ENCODE data around the gene KIAA0513.
"Not testable (repeated sequence)": the region's sequence is repeated elsewhere in the genome, so short reads cannot be mapped to it uniquely, and the experiment has no call there.

The KIAA0513 gene

GRCh38 chr16:85029408-85029784 is 1.8 kb downstream of the KIAA0513 start:
- no peak for DNase-seq (ENCODE audit: low spot score)

GRCh38 chr16:85029981-85030401 is 2.4 kb downstream of the KIAA0513 start:
- DNase-seq (ENCODE audit: low spot score), result no peak

- no peak for DNase-seq (ENCODE audit: low spot score)
Measured at GRCh38 chr16:85031451-85031850, 3.9 kb downstream of the KIAA0513 start.

- DNase-seq (ENCODE audit: low spot score), result not testable (repeated sequence)
Measured at GRCh38 chr16:85032187-85032586, 4.6 kb downstream of the KIAA0513 start.

GRCh38 chr16:85033171-85033570 is 5.6 kb downstream of the KIAA0513 start:
- DNase-seq (ENCODE audit: low spot score), result no peak

- DNase-seq (ENCODE audit: low spot score), result no peak
Measured at GRCh38 chr16:85034591-85035433, 7.2 kb downstream of the KIAA0513 start.

- no peak for DNase-seq (ENCODE audit: low spot score)
Measured at GRCh38 chr16:85036236-85037049, 8.8 kb downstream of the KIAA0513 start.

GRCh38 chr16:85037050-85037410 is 9.4 kb downstream of the KIAA0513 start:
- no peak for DNase-seq (ENCODE audit: low spot score)

GRCh38 chr16:85037721-85038120 is 10.1 kb downstream of the KIAA0513 start:
- DNase-seq (ENCODE audit: low spot score), result no peak

GRCh38 chr16:85040685-85041084 is 13.1 kb downstream of the KIAA0513 start:
- no peak for DNase-seq (ENCODE audit: low spot score)

GRCh38 chr16:85041219-85042166 is 13.9 kb downstream of the KIAA0513 start:
- no peak for DNase-seq (ENCODE audit: low spot score)

GRCh38 chr16:85042167-85042526 is 14.6 kb downstream of the KIAA0513 start:
- no peak for DNase-seq (ENCODE audit: low spot score)

- no peak for DNase-seq (ENCODE audit: low spot score)
Measured at GRCh38 chr16:85042606-85043005, 15.0 kb downstream of the KIAA0513 start.

- DNase-seq (ENCODE audit: low spot score), result no peak
Measured at GRCh38 chr16:85045077-85045476, 17.5 kb downstream of the KIAA0513 start.

GRCh38 chr16:85045641-85046471 is 18.3 kb downstream of the KIAA0513 start:
- DNase-seq (ENCODE audit: low spot score), result no peak

- no peak for DNase-seq (ENCODE audit: low spot score)
Measured at GRCh38 chr16:85046472-85046916, 18.9 kb downstream of the KIAA0513 start.

- DNase-seq (ENCODE audit: low spot score), result no peak
Measured at GRCh38 chr16:85046931-85047866, 19.6 kb downstream of the KIAA0513 start.

- no peak for DNase-seq (ENCODE audit: low spot score)
Measured at GRCh38 chr16:85047867-85048455, 20.4 kb downstream of the KIAA0513 start.

- DNase-seq (ENCODE audit: low spot score), result no peak
Measured at GRCh38 chr16:85048921-85049562, 21.4 kb downstream of the KIAA0513 start.

Measured in left forelimb (tissue), 1 donor.